HepG2 (cell line): ENCODE measurements around the gene HOXC12. TPM values are rescaled to one million over a fixed set of nuclear protein-coding genes. Genes with fewer than 3 reads are reported as not detected.

Experiments
- ATAC-seq: fragments of 200-7000 bp; cut with Tn5 transposase; 3 replicates; pipeline ENCODE4 v1.9.1; 2020; ENCODE audit warnings: mild to moderate bottlenecking, moderate library complexity
- BruUV-seq: library from RNA; stranded (reverse); fragments of 400-500 nt; replicated peaks from 2 replicates; lab custom pipeline; 2021; lab: Mats Ljungman, UMichigan
- CTCF ChIA-PET: fragments of 300-600 bp; formaldehyde crosslinking; extraction: SDS; loops from one replicate; lab custom pipeline; 2021; ENCODE audit warnings: low total read pairs, inconsistent platforms, low intra/inter-chr PET ratio; lab: Yijun Ruan, JAX
- POLR2A ChIA-PET: fragments of 350-600 bp; sonication (Branson Sonifier 250); formaldehyde crosslinking; loops from one replicate; lab custom pipeline; 2020; ENCODE audit warnings: antibody characterized with exemption, inconsistent platforms; lab: Yijun Ruan, JAX
- DNase-seq: peaks from one replicate; pipeline ENCODE4 v3.0.0-alpha.2; 2015; ENCODE audit warnings: low spot score
- FAIRE-seq: peaks from 3 replicates; lab custom pipeline; 2011; peaks lifted over from hg19 to GRCh38; lab: Jason Lieb, UNC
- H2AFZ ChIP-seq: one replicate; pipeline ENCODE4 v1.6.1; 2011; ENCODE audit warnings: low read length, inconsistent platforms
- H3K27ac ChIP-seq: fragments of 300-600 bp; 3 replicates; pipeline ENCODE4 v1.8.0; 2011; ENCODE audit warnings: mixed run types, mild to moderate bottlenecking, mixed read lengths, low read length, inconsistent platforms; ENCODE audit not compliant: insufficient read depth; ENCODE audit errors: extremely low read length
- H3K27me3 ChIP-seq, 2 experiments: fragments of 200-600 bp in 1 of 2; 2 replicates in 1 of 2; 3 replicates in 1 of 2; pipeline versions ENCODE4 v1.6.0 to v1.8.0; 2011; ENCODE audit warnings: low read length in 2 of 2, mild to moderate bottlenecking in 2 of 2, moderate library complexity in 2 of 2, inconsistent platforms in 1 of 2; ENCODE audit not compliant: insufficient read depth in 2 of 2, control insufficient read depth in 1 of 2
- H3K36me3 ChIP-seq, 2 experiments: fragments of 200-600 bp in 1 of 2; replicated peaks in 1 of 2; 2 replicates in 1 of 2; 3 replicates in 1 of 2; pipeline versions ENCODE4 v1.5.1 to v1.8.0; 2011; ENCODE audit warnings: low read length in 2 of 2, inconsistent platforms in 1 of 2; ENCODE audit not compliant: insufficient read depth in 2 of 2, control insufficient read depth in 1 of 2
- H3K4me1 ChIP-seq: 2 replicates; pipeline ENCODE4 v1.5.1; 2012; ENCODE audit warnings: low read length, inconsistent platforms; ENCODE audit not compliant: insufficient read depth
- H3K4me2 ChIP-seq: 2 replicates; pipeline ENCODE4 v1.6.0; 2011; ENCODE audit warnings: low read depth, low read length, inconsistent platforms
- H3K4me3 ChIP-seq, 3 experiments: fragments of 200-600 bp in 1 of 3; sonication (generic), shearing (Covaris generic) in 1 of 3; replicated peaks in 1 of 3; 2 replicates each; pipeline ENCODE4 v1.5.1; 2011 to 2016; ENCODE audit warnings: low read length in 3 of 3, inconsistent platforms in 2 of 3, low read depth in 2 of 3, mild to moderate bottlenecking in 2 of 3, control low read depth in 1 of 3, mixed read lengths in 1 of 3; ENCODE audit not compliant: insufficient read depth in 1 of 3
- H3K79me2 ChIP-seq: one replicate; pipeline ENCODE4 v1.6.1; 2011; ENCODE audit warnings: low read length, inconsistent platforms; ENCODE audit not compliant: insufficient read depth
- H3K9ac ChIP-seq: 2 replicates; pipeline ENCODE4 v1.6.0; 2011; ENCODE audit warnings: mild to moderate bottlenecking, low read depth, low read length, inconsistent platforms; ENCODE audit not compliant: insufficient read depth
- H3K9me3 ChIP-seq: 2 replicates; pipeline ENCODE4 v1.5.1; 2012; ENCODE audit warnings: mild to moderate bottlenecking, low read length
- H4K20me1 ChIP-seq: 2 replicates; pipeline ENCODE4 v1.6.0; 2011; ENCODE audit warnings: inconsistent platforms, mild to moderate bottlenecking, low read length, moderate library complexity; ENCODE audit not compliant: insufficient read depth
- ELF1 ChIP-seq: sonication (generic); formaldehyde crosslinking; IDR thresholded peaks from 2 replicates; pipeline ENCODE4 v1.4.0; 2020; ENCODE audit warnings: missing genetic modification reagents
- ESRRA ChIP-seq: sonication (generic); formaldehyde crosslinking; IDR thresholded peaks from 2 replicates; pipeline ENCODE4 v1.5.1; 2020; ENCODE audit warnings: mild to moderate bottlenecking, low read depth, missing genetic modification reagents
- ISX ChIP-seq: sonication (generic); formaldehyde crosslinking; conservative IDR thresholded peaks from 2 replicates; pipeline ENCODE4 v1.5.0; 2020; ENCODE audit warnings: missing genetic modification reagents
- JDP2 ChIP-seq: sonication (generic); formaldehyde crosslinking; IDR thresholded peaks from 2 replicates; pipeline ENCODE4 v1.8.1; 2022; ENCODE audit warnings: missing genetic modification reagents, borderline replicate concordance
- MIER2 ChIP-seq: IDR thresholded peaks from 2 replicates; pipeline ENCODE4 v1.6.1; 2016; ENCODE audit warnings: missing biosample characterization, missing genetic modification reagents
- NFE2 ChIP-seq: sonication (generic); formaldehyde crosslinking; IDR thresholded peaks from 2 replicates; pipeline ENCODE4 v1.4.0; 2020; ENCODE audit warnings: missing genetic modification reagents
- PCBP2 ChIP-seq: fragments of 200-400 bp; formaldehyde crosslinking; optimal IDR thresholded peaks from 2 replicates; pipeline ENCODE3; 2018; ENCODE audit warnings: low read length, low read depth; ENCODE audit not compliant: poor library complexity, severe bottlenecking
- RXRB ChIP-seq: IDR thresholded peaks from 2 replicates; pipeline ENCODE4 v1.6.1; 2016; ENCODE audit warnings: borderline replicate concordance, missing genetic modification reagents, missing compliant biosample characterization
- SP4 ChIP-seq: sonication (generic); formaldehyde crosslinking; IDR thresholded peaks from 2 replicates; pipeline ENCODE4 v1.8.1; 2023; ENCODE audit warnings: mild to moderate bottlenecking, missing genetic modification reagents
- ZMYM3 ChIP-seq: sonication (generic); formaldehyde crosslinking; IDR thresholded peaks from 2 replicates; pipeline ENCODE4 v1.5.1; 2020; ENCODE audit warnings: mild to moderate bottlenecking, missing genetic modification reagents
- WGBS: methylation state at CpG from one replicate; pipeline ENCODE4 v1.1.6; 2017; ENCODE audit warnings: low lambda C conversion rate; 5-methylcytosine and 5-hydroxymethylcytosine counted together
- in situ Hi-C: cut with HindIII; loops from 2 replicates; pipeline ENCODE4 v1.10.0; 2017; ENCODE audit warnings: low pct_unique_long_range_greater_than_20kb; ENCODE audit not compliant: extremely low pct_ligation_motif_present
- intact Hi-C: fragments of 100-400 bp; cut with micrococcal nuclease; formaldehyde crosslinking; loops from one replicate; pipeline ENCODE4 v1.10.0; 2022; ENCODE audit not compliant: unreplicated experiment
- polyA plus RNA-seq, 8 experiments: library from polyadenylated mRNA; depleted of rRNA in 3 of 8; stranded (reverse) in 7 of 8; unstranded in 1 of 8; fragments of >200 nt; fragmentation: Illumina TruSeq in 4 of 8; extraction: Trizol in 4 of 8; gene quantifications; 2 replicates each; pipeline versions ENCODE4 v1.2.1 to v1.2.3, GENCODE V29; 2011 to 2016; ENCODE audit warnings: low read depth in 4 of 8, missing spikeins in 1 of 8, mixed read lengths in 1 of 8; ENCODE audit not compliant: insufficient read depth in 1 of 8
- total RNA-seq, 5 experiments: library from RNA; depleted of rRNA; stranded (reverse); fragments of >200 nt; fragmentation: Illumina TruSeq; extraction: Trizol; gene quantifications; 2 replicates each; pipeline ENCODE4 v1.2.3, GENCODE V29; 2016; ENCODE audit warnings: low read depth in 1 of 5
- TF ChIP-seq, protein P1 (sequence below): sonication (generic); formaldehyde crosslinking; IDR thresholded peaks from 2 replicates; pipeline ENCODE4 v1.8.0; 2023; ENCODE audit warnings: mild to moderate bottlenecking, missing genetic modification reagents
- TF ChIP-seq, protein P2 (sequence below): sonication (generic); formaldehyde crosslinking; IDR thresholded peaks from 2 replicates; pipeline ENCODE4 v1.5.0; 2020; ENCODE audit warnings: missing genetic modification reagents
- TF ChIP-seq, protein P3 (sequence below): IDR thresholded peaks from 2 replicates; pipeline ENCODE4 v1.6.1; 2016
- TF ChIP-seq, protein P4 (sequence below): fragments of 450-650 bp; IDR thresholded peaks from 2 replicates; pipeline ENCODE4 v1.6.1; 2017; ENCODE audit warnings: mild to moderate bottlenecking
- TF ChIP-seq, protein P5 (sequence below): IDR thresholded peaks from 2 replicates; pipeline ENCODE4 v1.6.1; 2016; ENCODE audit warnings: low read depth, control low read depth
- TF ChIP-seq, protein P6 (sequence below): sonication (generic); formaldehyde crosslinking; IDR thresholded peaks from 2 replicates; pipeline ENCODE4 v1.4.0; 2020; ENCODE audit warnings: mild to moderate bottlenecking, missing genetic modification reagents

Gene HOXC12
- total and polyA plus RNA-seq, 2 of the 13 experiments (the other 11 are each of a cell fraction or from before 2014, with no cell fraction given) = not detected

DNA sequence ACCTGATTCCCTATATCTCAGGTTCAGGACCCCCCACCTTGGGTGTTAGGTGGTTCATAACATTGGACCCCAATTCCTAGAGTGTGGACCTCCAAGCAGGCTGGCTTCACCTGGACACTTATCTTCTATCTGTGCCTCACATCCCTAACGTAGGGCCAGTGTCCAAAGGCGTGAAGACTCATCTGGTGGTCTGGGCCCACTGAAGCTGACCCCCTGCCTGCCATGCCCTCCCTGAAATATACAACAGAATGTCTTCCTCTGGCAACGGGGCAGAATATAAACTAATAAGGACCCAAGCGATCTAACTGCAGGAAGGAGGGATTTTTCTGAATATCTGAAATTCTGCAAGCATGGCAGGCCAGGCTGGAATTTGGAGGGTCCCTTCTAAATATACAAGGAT lies 10.5 kb upstream of the HOXC12 start:
- Histone ChIP-seq H3K9ac (no peak overlapping the region), H3K79me2 (no peaks in the 10 kb centered on the region), H3K4me2 (no peak overlapping the region), H3K27ac (no peak overlapping the region), H3K4me1 (no peaks in the 10 kb centered on the region), H3K9me3 (no peaks in the 10 kb centered on the region), H2AFZ (no peak overlapping the region), H3K36me3 (no peaks in the 10 kb centered on the region), H3K4me3 (no peak overlapping the region), H3K27me3 (peaks cover 11 to 78% of the 10 kb centered on the region in 2 experiments), H4K20me1 (no peaks in the 10 kb centered on the region)
- FAIRE-seq (no peak), DNase-seq (no peak), ATAC-seq (no peak)
- in situ Hi-C loops (loop anchor here (25.0 kb wide), 1 partner anchor 157 kb away; no protein-coding TSS in a partner anchor), intact Hi-C loops (no loop called here)
- 11% methylated on average over 4 of the region's 4 CpGs for WGBS
- POLR2A ChIA-PET = no interaction called here
- CTCF ChIA-PET = no interaction called here
- no TSS peak for BruUV-seq
- TF ChIP-seq ZMYM3 (CRISPR knock-in tag) (no peak), SP4 (no peak), ESRRA (no peak), MIER2 (CRISPR knock-in tag) (no peak), ISX (CRISPR knock-in tag) (no peak), NFE2 (no peak), PCBP2 (no peak), JDP2 (no peak), RXRB (CRISPR knock-in tag) (no peak), ELF1 (CRISPR knock-in tag) (no peak)
- TF ChIP-seq, protein P1, sequence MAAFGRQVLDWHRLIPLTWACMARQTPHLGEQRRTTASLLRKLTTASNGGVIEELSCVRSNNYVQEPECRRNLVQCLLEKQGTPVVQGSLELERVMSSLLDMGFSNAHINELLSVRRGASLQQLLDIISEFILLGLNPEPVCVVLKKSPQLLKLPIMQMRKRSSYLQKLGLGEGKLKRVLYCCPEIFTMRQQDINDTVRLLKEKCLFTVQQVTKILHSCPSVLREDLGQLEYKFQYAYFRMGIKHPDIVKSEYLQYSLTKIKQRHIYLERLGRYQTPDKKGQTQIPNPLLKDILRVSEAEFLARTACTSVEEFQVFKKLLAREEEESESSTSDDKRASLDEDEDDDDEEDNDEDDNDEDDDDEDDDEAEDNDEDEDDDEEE (CRISPR knock-in tag) = no peak
- TF ChIP-seq, protein P2, sequence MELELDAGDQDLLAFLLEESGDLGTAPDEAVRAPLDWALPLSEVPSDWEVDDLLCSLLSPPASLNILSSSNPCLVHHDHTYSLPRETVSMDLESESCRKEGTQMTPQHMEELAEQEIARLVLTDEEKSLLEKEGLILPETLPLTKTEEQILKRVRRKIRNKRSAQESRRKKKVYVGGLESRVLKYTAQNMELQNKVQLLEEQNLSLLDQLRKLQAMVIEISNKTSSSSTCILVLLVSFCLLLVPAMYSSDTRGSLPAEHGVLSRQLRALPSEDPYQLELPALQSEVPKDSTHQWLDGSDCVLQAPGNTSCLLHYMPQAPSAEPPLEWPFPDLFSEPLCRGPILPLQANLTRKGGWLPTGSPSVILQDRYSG (CRISPR knock-in tag) = no peak
- TF ChIP-seq, protein P3, sequence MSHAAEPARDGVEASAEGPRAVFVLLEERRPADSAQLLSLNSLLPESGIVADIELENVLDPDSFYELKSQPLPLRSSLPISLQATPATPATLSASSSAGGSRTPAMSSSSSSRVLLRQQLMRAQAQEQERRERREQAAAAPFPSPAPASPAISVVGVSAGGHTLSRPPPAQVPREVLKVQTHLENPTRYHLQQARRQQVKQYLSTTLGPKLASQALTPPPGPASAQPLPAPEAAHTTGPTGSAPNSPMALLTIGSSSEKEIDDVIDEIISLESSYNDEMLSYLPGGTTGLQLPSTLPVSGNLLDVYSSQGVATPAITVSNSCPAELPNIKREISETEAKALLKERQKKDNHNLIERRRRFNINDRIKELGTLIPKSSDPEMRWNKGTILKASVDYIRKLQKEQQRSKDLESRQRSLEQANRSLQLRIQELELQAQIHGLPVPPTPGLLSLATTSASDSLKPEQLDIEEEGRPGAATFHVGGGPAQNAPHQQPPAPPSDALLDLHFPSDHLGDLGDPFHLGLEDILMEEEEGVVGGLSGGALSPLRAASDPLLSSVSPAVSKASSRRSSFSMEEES (CRISPR knock-in tag) = no peak
- TF ChIP-seq, protein P4, sequence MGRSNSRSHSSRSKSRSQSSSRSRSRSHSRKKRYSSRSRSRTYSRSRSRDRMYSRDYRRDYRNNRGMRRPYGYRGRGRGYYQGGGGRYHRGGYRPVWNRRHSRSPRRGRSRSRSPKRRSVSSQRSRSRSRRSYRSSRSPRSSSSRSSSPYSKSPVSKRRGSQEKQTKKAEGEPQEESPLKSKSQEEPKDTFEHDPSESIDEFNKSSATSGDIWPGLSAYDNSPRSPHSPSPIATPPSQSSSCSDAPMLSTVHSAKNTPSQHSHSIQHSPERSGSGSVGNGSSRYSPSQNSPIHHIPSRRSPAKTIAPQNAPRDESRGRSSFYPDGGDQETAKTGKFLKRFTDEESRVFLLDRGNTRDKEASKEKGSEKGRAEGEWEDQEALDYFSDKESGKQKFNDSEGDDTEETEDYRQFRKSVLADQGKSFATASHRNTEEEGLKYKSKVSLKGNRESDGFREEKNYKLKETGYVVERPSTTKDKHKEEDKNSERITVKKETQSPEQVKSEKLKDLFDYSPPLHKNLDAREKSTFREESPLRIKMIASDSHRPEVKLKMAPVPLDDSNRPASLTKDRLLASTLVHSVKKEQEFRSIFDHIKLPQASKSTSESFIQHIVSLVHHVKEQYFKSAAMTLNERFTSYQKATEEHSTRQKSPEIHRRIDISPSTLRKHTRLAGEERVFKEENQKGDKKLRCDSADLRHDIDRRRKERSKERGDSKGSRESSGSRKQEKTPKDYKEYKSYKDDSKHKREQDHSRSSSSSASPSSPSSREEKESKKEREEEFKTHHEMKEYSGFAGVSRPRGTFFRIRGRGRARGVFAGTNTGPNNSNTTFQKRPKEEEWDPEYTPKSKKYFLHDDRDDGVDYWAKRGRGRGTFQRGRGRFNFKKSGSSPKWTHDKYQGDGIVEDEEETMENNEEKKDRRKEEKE = no peak
- TF ChIP-seq, protein P5, sequence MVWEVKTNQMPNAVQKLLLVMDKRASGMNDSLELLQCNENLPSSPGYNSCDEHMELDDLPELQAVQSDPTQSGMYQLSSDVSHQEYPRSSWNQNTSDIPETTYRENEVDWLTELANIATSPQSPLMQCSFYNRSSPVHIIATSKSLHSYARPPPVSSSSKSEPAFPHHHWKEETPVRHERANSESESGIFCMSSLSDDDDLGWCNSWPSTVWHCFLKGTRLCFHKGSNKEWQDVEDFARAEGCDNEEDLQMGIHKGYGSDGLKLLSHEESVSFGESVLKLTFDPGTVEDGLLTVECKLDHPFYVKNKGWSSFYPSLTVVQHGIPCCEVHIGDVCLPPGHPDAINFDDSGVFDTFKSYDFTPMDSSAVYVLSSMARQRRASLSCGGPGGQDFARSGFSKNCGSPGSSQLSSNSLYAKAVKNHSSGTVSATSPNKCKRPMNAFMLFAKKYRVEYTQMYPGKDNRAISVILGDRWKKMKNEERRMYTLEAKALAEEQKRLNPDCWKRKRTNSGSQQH = no peak
- TF ChIP-seq, protein P6, sequence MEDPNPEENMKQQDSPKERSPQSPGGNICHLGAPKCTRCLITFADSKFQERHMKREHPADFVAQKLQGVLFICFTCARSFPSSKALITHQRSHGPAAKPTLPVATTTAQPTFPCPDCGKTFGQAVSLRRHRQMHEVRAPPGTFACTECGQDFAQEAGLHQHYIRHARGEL = no peak
